Transverse colon (tissue), 4 donors: ENCODE data around the gene FEN1.

ENCODE experiments used
- CTCF ChIP-seq, 5 experiments: fragments of 200-600 bp in 3 of 5; fragments of 450-650 bp in 2 of 5; sonication (generic) in 3 of 5; IDR thresholded peaks; 1 replicate in 2 of 5; 2 replicates in 3 of 5; pipeline ENCODE4 v1.5.1; 2016 to 2017; ENCODE audit warnings: antibody characterized with exemption in 5 of 5, inconsistent platforms in 3 of 5, mild to moderate bottlenecking in 2 of 5, moderate library complexity in 1 of 5
- EP300 ChIP-seq: sonication (generic); formaldehyde crosslinking; IDR thresholded peaks from one replicate; pipeline ENCODE4 v1.6.1; 2017; ENCODE audit warnings: antibody characterized with exemption, low read depth
- POLR2AphosphoS5 ChIP-seq, 3 donors: sonication (generic); formaldehyde crosslinking; IDR thresholded peaks; one replicate each; pipeline ENCODE4 v1.6.1; 2016; ENCODE audit warnings: antibody characterized with exemption in 3 of 3

GRCh38 chr11:61833471-61833870, 40.8 kb downstream of the FEN1 start:
- TF ChIP-seq CTCF (IDR thresholded peaks at IDR 0.05) (no peak), POLR2AphosphoS5 (IDR thresholded peaks at IDR 0.05) (no peak), EP300 (no peak)
